NCI-H2107 treated with DMSO at 0.1 percent for 48 hours (cell line): Measurements from ENCODE around the gene VPS13A.
"Not testable (repeated sequence)": the region's sequence is repeated elsewhere in the genome, so short reads cannot be mapped to it uniquely, and the experiment has no call there.

Experiments used
- DNase-seq: peaks from one replicate; lab custom pipeline; 2025; ENCODE audit not compliant: unreplicated experiment; lab: John Stamatoyannopoulos, UW

The VPS13A gene

GRCh38 chr9:77183581-77183980, 6.2 kb downstream of the VPS13A start:
- no peak for DNase-seq

DNA sequence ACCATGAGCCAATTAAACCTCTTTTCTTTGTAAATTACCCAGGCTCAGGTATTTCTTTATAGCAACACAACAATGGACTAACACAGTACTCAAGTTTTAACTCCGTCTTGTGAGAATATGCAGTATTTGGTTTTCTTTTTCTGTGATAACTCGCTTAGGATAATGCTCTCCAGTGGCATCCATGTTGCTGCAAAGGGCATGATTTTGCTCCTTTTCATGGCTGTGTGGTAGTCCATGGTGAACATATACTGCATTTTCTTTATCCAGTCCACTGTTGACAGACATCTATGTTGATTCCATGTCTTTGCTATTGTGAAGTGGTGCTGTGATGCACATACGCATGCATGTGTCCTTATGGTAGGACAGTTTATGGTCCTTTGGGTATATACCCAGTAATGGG, 10.9 kb downstream of the VPS13A start:
- no peak for DNase-seq

DNA sequence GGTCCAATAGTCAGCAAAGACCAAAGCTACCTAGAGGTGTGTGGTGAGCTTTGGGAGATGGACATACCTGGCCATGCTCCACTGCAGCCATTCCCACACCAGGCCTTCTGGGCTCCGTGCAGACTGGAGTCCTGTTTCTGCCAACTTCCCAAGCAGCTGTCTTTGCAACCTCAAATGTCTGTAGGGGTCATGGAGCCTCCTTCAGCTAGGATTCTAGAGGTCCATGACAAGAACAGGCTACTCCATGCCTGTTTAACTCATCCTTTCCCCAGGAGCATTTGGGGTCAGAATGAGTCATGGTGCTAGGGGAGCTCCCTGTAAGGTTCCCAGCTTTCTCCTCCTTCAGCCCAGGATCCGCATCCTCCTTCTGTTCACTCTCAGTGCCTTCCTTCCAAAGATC, 17.1 kb downstream of the VPS13A start:
- DNase-seq: no peak

DNA sequence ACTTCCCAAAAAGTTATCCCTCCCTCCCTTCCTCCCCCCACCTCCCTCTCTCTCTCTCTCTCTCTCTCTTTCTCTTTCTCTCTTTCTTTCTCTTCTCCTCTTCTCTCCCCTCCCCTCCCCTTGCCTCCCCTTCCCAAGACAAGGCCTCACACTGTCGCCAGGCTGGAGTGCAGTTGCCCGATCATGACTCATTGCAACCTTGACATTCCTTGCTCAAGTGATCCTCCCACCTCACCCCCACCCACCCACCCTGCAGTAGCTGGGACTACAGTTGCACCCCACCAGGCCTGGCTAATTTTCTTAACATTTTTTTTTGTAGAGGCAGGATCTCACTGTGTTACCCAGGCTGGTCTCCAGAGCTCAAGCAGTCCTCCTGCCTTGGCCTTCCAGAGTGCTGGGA, 32.8 kb downstream of the VPS13A start:
- DNase-seq: no peak

DNA sequence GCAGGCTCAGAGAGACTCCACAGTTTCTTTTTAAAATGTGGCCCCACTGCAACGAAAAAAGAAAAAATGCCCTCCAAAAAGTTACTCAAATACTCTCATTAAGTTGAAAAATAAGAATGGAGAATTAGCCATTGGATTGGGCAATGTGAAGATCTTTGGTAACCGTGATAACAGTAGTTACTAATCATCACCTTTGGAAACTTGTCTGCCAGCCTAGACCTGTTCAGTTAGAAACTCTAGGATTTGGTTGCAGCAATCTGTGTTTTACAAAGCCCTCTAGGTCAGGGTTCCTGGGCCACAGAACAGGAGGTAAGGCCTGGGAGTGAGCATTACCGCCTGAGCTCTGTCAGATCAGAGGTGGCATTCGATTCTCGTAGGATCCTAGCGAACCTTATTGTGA, 34.2 kb downstream of the VPS13A start:
- no peak for DNase-seq

DNA sequence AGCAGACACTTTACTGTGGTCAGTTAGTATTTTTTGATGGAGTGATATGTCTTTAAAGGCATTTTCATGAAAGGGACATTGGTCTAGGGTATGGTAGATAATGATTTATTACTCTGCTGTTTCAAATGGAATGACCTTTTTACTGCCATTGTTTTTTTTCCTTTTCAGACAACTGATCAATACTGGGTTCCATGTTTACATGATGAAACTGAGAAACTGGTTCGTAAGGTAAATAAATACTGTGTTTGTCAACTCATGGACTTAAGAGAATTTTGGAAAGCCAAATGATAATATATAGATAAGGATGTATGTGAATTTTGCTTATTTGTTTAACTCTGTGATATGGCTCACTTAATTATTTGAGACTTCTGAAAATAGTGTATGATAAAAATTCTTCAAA, 35.5 kb downstream of the VPS13A start:
- DNase-seq: no peak

DNA sequence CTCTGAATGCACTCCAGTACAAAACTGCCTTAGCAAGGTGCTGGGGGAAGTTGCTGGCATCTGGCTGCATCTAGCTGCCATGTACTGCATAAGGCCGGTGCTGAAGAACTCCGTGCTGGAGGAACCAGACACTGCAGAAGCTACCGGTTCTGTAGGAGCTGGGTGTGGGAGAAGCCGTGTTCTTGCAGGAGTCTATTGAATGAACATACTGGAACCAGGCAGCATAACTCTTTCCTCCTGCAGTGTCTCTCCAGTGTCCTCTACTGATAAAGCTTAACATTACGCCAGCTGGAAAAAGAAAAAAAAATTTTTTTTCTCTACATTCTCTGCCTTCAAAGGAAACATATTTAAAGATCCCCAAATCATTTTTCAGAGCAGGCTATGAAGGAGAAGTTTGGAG, 38.5 kb downstream of the VPS13A start:
- no peak for DNase-seq

- DNase-seq: no peak
Observed at GRCh38 chr9:77218612-77219011, 41.3 kb downstream of the VPS13A start.

- no peak for DNase-seq
Observed at GRCh38 chr9:77221431-77221830, 44.1 kb downstream of the VPS13A start.

DNA sequence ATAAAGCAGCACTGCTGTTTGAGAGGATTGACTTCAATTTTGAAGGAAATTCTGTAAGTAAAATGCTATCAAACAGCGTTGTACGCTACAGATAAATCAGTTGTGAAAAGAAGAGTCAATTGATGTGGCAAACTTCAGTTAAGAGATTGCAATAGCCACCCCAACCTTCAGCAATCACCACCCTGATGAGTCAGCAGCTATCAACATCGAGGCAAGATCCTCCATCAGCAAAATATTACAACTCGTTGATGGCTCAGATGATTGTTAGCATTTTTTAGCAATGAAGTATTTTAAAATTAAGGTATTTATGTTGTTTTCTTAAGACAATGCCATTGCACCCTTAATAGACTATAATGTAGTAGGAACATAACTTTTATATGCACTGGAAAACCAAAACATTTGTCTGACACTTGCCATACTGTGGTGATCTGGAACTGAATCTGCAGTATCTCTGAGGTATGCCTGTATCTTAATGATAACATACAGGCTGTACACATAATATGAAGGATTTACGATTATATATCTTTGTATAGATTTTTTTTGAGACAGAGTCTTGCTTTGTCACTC, 47.5 kb downstream of the VPS13A start:
- DNase-seq: no peak

GRCh38 chr9:77236693-77237092, 59.4 kb downstream of the VPS13A start:
- no peak for DNase-seq

DNA sequence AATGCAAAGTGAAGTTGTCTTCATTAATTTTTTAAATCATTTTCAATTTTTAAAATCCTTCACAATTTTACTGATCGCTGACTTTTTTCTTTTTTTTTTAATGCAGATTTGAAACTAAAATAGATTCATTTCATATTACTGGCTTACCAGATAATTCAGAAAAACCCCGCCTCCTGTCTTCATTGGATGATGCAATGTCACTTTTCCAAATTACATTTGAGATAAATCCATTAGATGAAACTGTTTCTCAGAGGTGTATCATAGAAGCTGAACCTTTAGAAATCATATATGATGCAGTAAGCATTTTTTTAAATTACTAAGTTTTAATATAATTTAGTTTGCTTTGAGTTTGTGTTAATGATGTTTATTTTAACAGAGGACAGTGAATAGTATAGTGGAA, 60.6 kb downstream of the VPS13A start:
- DNase-seq: no peak

GRCh38 chr9:77251050-77251449, 73.7 kb downstream of the VPS13A start:
- no peak for DNase-seq

- DNase-seq: no peak
Observed at GRCh38 chr9:77257275-77257674, 79.9 kb downstream of the VPS13A start.

GRCh38 chr9:77261605-77262004, 84.3 kb downstream of the VPS13A start:
- no peak for DNase-seq

DNA sequence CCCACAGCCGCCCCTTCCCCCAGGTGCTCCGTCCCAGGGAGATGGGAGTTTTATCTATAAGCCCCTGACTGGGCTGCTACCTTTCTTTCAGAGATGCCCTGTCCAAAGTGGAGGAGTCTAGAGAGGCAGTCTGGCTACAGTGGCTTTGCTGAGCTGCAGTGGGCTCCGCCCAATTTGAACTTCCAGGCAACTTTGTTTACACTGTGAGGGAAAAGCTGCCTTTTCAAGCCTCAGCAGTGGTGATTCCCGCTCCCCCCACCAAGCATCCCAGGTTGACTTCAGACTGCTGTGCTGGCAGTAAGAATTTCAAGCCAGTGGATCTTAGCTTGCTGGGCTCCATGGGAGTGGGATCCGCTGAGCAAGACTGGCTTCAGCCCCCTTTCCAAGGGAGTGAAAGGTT, 90.4 kb downstream of the VPS13A start:
- not testable (repeated sequence) for DNase-seq

DNA sequence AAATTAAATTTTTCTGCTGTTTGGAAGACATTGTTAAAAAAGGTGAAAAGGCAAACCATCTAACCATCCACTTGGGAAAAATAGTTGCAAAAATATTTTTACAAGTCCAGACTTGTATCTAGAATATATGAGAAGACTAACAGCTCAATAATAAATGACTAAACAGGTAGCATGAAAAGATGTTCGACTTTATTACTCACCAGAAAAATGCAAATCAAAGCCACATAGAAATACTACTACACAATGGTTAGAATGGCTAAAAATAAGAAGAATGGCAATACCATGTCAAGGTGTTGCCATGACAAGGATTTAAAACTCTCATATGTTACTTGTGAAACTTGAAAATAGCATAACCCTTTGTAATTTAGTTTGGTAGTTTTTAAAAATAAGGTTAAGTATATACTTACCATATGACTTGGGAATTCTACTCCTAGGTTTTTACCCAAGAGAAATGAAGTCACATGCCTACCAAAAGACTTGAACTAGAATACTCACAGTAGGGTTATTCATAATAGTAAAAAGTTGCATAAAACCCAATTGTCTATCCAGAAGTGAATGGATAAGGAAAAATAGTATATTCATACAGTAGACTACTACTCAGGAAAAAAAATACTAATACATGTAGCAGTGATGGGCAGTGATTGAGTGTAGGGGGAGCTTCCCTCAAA, 93.8 kb downstream of the VPS13A start:
- no peak for DNase-seq

DNA sequence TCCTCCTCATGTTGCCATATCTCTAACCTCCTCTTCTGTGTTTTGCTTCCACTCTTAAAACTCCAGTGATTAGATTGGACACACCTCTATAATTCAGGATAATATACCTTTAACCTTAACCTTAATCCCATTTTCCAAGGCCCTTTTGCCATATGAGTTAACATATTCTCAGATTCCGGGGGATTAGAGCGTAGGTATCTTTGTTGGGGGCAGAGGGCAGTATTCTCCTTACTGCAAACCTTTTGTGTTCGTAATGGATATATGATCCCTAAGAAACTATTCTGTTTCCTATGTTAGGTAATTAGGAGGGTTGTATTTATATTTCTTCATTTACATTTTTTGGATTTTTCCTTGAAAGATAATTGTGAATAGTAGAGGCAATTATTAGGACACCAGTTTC, 99.5 kb downstream of the VPS13A start:
- no peak for DNase-seq

GRCh38 chr9:77277719-77278118, 100.4 kb downstream of the VPS13A start:
- DNase-seq: no peak

- DNase-seq: no peak
Observed at GRCh38 chr9:77283991-77284390, 106.7 kb downstream of the VPS13A start.

GRCh38 chr9:77284616-77285015, 107.3 kb downstream of the VPS13A start:
- DNase-seq: no peak

DNA sequence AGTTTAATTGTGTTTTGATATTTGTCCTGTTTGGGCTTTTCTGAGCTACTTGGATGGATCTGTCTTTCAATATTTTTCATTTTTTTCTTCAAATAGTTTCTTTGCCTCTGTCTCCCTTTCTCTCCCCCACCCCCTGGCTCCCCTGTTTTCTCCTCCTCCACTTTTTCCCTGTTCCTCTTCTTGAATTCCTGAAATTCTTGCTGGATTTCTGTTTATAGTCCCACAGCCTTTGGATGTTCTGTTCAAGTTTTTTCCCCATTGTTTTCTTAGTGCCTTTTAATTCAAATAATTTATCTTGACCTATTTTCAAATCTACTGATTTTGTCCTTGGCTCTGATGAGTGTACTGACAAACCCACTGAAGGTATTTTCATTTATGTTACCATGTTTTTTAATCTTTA, 113.0 kb downstream of the VPS13A start:
- no peak for DNase-seq

- DNase-seq: no peak
Observed at GRCh38 chr9:77291714-77292113, 114.4 kb downstream of the VPS13A start.
